Esophagus muscularis mucosa (tissue), 3 donors: ENCODE measurements around the gene ANKRD53.
A peak's percentile ranks its signal among the peaks of the same experiment; 100 is the strongest.

Experiments used
- POLR2AphosphoS5 ChIP-seq, 2 donors: sonication (generic); formaldehyde crosslinking; IDR thresholded peaks; one replicate each; pipeline ENCODE4 v1.6.1; 2017; ENCODE audit warnings: antibody characterized with exemption in 2 of 2
- TF ChIP-seq, protein P1 (sequence below), 3 experiments: fragments of 200-600 bp in 2 of 3; fragments of 450-650 bp in 1 of 3; sonication (generic) in 2 of 3; IDR thresholded peaks; one replicate each; pipeline ENCODE4 v1.5.1; 2017 to 2019; ENCODE audit warnings: antibody characterized with exemption in 3 of 3, mild to moderate bottlenecking in 2 of 3, moderate library complexity in 1 of 3

DNA sequence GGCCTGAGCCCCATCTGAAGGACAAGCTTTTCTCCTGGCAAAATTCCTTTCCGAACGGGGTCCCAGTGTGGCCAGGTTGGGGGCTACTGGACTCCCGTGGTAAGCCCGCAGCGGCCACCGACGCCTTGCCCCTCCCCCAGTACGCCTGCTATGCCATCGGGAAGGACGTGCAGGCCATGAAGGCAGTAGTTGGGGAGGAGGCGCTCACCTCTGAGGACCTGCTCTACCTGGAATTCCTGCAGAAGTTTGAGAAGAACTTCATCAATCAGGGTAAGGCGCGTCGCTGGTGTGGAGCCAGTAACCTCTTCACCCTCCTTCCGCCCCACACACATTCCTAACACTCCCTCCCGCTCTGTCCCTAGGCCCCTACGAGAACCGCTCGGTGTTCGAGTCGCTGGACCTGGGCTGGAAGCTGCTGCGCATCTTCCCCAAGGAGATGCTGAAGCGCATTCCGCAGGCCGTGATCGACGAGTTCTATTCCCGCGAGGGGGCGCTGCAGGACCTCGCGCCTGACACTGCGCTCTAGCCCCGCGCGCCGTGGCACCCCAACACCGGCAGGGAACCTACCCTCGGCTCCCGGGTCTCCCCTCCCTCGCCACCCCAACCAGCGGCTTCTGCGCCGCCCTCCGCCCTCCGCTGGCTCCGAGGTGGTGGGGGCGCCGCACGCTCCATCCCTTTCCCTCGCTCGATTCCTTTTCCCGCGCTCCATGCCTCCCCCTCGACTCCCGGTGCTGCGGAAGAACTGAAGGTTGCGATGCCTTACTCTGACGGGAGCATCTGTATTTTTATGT is 13.6 kb upstream of the ANKRD53 start:
- TF ChIP-seq, protein P1, sequence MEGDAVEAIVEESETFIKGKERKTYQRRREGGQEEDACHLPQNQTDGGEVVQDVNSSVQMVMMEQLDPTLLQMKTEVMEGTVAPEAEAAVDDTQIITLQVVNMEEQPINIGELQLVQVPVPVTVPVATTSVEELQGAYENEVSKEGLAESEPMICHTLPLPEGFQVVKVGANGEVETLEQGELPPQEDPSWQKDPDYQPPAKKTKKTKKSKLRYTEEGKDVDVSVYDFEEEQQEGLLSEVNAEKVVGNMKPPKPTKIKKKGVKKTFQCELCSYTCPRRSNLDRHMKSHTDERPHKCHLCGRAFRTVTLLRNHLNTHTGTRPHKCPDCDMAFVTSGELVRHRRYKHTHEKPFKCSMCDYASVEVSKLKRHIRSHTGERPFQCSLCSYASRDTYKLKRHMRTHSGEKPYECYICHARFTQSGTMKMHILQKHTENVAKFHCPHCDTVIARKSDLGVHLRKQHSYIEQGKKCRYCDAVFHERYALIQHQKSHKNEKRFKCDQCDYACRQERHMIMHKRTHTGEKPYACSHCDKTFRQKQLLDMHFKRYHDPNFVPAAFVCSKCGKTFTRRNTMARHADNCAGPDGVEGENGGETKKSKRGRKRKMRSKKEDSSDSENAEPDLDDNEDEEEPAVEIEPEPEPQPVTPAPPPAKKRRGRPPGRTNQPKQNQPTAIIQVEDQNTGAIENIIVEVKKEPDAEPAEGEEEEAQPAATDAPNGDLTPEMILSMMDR (IDR thresholded peaks at IDR 0.05), result peak; percentile 70 to 84 (median 75)
- TF ChIP-seq POLR2AphosphoS5 (IDR thresholded peaks at IDR 0.05), result peak in 1 of 2 donors; percentile 62
